HL-60 (cell line): ENCODE data around the gene HPGDS.
A peak's percentile ranks its signal among the peaks of the same experiment; 100 is the strongest.

Source experiments
- DNase-seq, 2 experiments: peaks; one replicate each; pipeline ENCODE4 v3.0.0-alpha.2; 2010 to 2020; ENCODE audit warnings: low read depth in 1 of 2, low spot score in 1 of 2
- H3K27ac ChIP-seq: fragments of 250-450 bp; sonication (Bioruptor Pico); replicated peaks from 2 replicates; pipeline ENCODE4 v1.5.1; 2020; ENCODE audit warnings: mild to moderate bottlenecking, moderate library complexity
- H3K27me3 ChIP-seq: fragments of 250-450 bp; sonication (Bioruptor Pico); 2 replicates; pipeline ENCODE4 v1.5.1; 2021; ENCODE audit warnings: mild to moderate bottlenecking, moderate library complexity; ENCODE audit not compliant: insufficient read depth, poor library complexity, severe bottlenecking
- H3K4me3 ChIP-seq: replicated peaks from 2 replicates; pipeline ENCODE4 v1.5.1; 2011; ENCODE audit warnings: mild to moderate bottlenecking, control low read depth, low read length; ENCODE audit not compliant: insufficient read depth
- CTCF ChIP-seq: IDR thresholded peaks from one replicate; pipeline ENCODE4 v1.5.1; 2011; ENCODE audit warnings: low read length, control low read depth, inconsistent platforms; ENCODE audit not compliant: insufficient read depth
- GABPA ChIP-seq: IDR thresholded peaks from 2 replicates; pipeline ENCODE4 v1.6.1; 2012; ENCODE audit warnings: low read depth
- POLR2AphosphoS5 ChIP-seq: IDR thresholded peaks from 2 replicates; pipeline ENCODE4 v1.6.1; 2012; ENCODE audit warnings: low read depth
- SPI1 ChIP-seq: IDR thresholded peaks from 2 replicates; pipeline ENCODE4 v1.6.1; 2012; ENCODE audit warnings: low read depth, mild to moderate bottlenecking, borderline replicate concordance
- TF ChIP-seq, protein P1 (sequence below): IDR thresholded peaks from 2 replicates; pipeline ENCODE4 v1.6.1; 2012; ENCODE audit warnings: low read depth; ENCODE audit not compliant: insufficient replicate concordance

Gene HPGDS

GRCh38 chr4:94352163-94352562 is 9.5 kb upstream of the HPGDS start:
- no peaks in the 10 kb centered on the region for H3K27me3 ChIP-seq
- peak; percentile 28; the same call in 1 of the 2 replicates for TF ChIP-seq SPI1
- no peak for TF ChIP-seq CTCF
- H3K27ac ChIP-seq = peak overlapping the region; percentile 25; the same call in 1 of the 2 replicates
- no peak overlapping the region for H3K4me3 ChIP-seq
- no peak for DNase-seq

- Histone ChIP-seq H3K4me3 (no peak overlapping the region), H3K27ac (no peak overlapping the region), H3K27me3 (no peaks in the 10 kb centered on the region)
- no peak for DNase-seq
- TF ChIP-seq CTCF (no peak), GABPA (no peak), POLR2AphosphoS5 (no peak), SPI1 (no peak)
- TF ChIP-seq, protein P1, sequence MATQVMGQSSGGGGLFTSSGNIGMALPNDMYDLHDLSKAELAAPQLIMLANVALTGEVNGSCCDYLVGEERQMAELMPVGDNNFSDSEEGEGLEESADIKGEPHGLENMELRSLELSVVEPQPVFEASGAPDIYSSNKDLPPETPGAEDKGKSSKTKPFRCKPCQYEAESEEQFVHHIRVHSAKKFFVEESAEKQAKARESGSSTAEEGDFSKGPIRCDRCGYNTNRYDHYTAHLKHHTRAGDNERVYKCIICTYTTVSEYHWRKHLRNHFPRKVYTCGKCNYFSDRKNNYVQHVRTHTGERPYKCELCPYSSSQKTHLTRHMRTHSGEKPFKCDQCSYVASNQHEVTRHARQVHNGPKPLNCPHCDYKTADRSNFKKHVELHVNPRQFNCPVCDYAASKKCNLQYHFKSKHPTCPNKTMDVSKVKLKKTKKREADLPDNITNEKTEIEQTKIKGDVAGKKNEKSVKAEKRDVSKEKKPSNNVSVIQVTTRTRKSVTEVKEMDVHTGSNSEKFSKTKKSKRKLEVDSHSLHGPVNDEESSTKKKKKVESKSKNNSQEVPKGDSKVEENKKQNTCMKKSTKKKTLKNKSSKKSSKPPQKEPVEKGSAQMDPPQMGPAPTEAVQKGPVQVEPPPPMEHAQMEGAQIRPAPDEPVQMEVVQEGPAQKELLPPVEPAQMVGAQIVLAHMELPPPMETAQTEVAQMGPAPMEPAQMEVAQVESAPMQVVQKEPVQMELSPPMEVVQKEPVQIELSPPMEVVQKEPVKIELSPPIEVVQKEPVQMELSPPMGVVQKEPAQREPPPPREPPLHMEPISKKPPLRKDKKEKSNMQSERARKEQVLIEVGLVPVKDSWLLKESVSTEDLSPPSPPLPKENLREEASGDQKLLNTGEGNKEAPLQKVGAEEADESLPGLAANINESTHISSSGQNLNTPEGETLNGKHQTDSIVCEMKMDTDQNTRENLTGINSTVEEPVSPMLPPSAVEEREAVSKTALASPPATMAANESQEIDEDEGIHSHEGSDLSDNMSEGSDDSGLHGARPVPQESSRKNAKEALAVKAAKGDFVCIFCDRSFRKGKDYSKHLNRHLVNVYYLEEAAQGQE = no peak
These were observed 8.7 kb upstream of the HPGDS start for GRCh38 chr4:94351319-94351718.

GRCh38 chr4:94350095-94350494 is 7.5 kb upstream of the HPGDS start:
- Histone ChIP-seq H3K4me3 (no peak overlapping the region), H3K27me3 (no peaks in the 10 kb centered on the region), H3K27ac (no peak overlapping the region)
- DNase-seq = no peak
- TF ChIP-seq, protein P1 = no peak
- TF ChIP-seq SPI1 (no peak), CTCF (no peak), POLR2AphosphoS5 (no peak), GABPA (no peak)

DNA sequence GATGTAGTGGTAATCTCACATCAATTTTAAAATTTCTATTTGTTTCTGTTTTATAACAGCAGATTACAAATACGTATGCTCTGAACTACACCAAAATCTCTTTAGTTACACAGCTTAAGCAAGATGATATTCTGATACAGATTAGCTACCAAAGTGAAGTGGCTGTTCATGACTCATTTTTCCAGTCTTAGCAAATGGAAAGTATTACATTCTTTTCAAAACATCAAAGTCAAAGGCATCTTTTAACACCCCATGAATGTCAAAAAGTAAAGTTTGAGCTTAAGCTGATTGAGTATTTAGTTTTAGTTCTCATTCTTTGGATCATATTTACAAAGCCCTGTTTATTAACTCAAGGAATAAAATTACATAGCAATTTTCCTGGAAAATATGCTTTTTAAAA is 6.6 kb upstream of the HPGDS start:
- no peak for DNase-seq
- no peak for TF ChIP-seq SPI1
- no peak for TF ChIP-seq CTCF
- TF ChIP-seq GABPA = no peak
- TF ChIP-seq, protein P1 = no peak
- TF ChIP-seq POLR2AphosphoS5 = no peak
- H3K27me3 ChIP-seq = no peaks in the 10 kb centered on the region
- H3K27ac ChIP-seq = no peak overlapping the region
- H3K4me3 ChIP-seq = no peak overlapping the region
